SIG-M5 (cell line): ENCODE results near the gene TEF.
A peak's percentile ranks its signal among the peaks of the same experiment; 100 is the strongest.

Experiments used
- DNase-seq: peaks from one replicate; lab custom pipeline; 2025; lab: John Stamatoyannopoulos, UW

TEF gene

GRCh38 chr22:41381329-41382097, at the start of gene TEF:
TEF (plus strand) TSS chr22:41381942; CDS start chr22:41382045, 103 bp downstream.
- peak; percentile 95 for DNase-seq

- no peak for DNase-seq
Observed at GRCh38 chr22:41332217-41332939, 49.4 kb upstream of the TEF start.

- no peak for DNase-seq
Observed at GRCh38 chr22:41333806-41334205, 47.9 kb upstream of the TEF start.

- DNase-seq: no peak
Observed at GRCh38 chr22:41334215-41334614, 47.5 kb upstream of the TEF start.

DNA sequence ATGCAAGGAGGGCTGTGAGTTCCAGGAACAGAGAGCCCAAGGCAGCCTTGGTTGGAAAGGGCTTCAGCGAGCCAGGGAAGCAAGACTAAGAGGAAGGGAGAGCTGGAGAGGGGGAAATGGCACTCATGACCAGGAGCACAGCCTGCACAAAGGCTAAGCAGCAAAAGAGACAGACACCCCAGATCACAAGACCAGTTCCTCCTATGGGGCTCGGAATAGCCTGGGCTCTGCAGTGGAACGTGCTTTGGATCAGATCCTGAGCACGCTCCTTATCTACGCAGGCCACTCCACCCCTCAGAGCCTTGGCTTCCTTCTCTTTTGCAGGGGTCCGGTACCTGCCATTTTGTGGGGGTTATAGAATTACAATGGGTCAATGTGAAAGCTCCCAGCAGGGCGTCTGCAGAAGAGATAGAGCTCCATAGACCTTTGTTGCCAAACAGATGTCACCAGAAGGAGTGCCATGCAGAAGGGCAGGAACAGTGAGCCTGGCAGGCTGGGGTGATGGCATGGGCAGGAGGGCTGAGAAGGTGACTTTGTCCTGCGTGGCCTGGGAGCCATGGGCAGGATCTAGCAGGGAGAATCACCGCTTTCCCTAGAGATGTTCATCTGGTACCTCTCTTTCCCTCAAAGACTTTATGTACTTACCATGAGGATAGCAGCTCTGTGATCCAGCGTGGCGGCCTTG, 46.6 kb upstream of the TEF start:
- no peak for DNase-seq

DNA sequence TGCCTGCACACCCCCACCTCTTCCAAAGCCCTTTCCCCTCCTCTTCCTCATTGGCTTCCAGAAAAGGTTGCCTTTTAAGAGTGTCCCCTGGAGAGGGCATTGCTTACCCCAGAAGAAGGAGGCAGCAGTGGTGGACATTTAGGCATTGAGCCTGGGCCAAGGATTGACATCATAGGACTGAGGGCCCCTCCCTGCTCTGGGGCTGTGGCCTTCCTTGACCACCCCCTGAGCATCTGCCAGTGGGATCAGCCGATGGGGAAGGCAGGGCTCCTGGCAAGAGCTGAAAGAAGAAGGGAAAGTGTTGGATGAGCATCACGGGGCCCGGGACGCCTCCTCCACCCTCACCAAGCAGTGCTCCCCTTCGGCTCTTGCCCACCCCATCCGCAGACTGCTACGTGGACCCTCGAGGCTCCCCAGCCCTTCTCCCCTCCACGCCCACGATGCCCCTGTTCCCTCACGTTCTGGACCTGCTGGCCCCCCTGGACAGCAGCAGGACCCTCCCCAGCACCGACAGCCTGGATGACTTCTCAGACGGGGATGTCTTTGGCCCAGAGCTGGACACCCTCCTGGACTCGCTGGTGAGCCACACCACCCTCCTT, 43.0 kb upstream of the TEF start:
- DNase-seq: no peak

- DNase-seq: no peak
Observed at GRCh38 chr22:41339823-41340222, 41.9 kb upstream of the TEF start.

DNA sequence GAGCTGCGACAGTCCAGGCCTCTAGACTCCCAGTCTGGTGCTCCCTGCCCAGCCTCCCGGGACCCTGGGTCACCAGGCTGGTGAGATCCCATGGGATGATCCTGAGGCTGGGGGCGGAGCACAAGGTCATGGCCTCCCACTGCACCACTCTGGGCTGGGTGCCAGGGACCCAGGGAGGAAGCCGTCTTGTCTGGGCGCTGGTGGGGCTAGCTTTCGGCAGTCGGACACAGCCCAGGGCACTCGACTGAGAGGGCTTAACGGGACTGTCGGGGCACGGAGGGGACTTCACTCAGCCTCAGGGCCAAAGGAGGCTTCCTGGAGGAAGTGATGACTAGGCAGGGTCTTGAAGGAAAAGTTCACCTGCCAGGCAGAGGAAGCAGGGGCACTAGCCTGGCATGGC, 41.4 kb upstream of the TEF start:
- no peak for DNase-seq

DNA sequence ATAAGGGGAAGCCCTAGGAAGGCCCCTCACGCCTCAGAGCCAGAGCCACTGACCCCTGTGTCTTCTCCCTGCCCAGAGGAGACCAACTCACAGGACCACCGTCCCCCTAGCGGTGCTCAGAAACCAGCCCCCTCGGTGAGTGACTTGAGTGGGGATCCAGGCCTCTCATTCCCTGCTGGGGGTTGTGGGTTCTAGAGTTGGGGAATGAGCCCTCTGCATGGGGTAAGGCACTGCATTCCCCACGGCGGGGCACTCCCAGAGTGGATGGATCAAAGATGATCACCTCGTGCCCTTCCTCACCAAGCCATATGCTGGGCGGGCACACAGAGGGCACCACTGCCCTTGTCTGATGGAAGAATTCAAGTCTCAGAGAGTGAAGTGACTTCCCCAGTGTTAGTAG, 40.7 kb upstream of the TEF start:
- DNase-seq: no peak

DNA sequence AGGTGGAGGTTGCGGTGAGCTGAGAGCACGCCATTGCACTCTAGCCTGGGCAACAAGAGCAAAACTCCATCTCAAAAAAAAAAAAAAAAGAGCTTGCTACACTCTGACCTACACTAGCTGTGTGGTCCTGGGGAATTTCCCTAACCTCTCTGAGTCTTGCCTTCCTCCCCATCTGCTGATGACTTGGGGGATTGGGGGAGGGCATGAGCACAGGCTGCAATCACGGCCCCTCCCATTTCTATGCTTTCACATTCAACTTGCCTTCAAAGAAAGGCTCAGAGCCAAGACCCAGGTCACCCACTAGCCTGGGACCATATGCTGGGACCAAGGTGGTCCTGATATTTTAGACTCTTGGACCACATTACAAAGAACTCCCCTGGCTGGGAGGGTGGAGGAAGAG, 39.8 kb upstream of the TEF start:
- DNase-seq: no peak

- no peak for DNase-seq
Observed at GRCh38 chr22:41343300-41343699, 38.4 kb upstream of the TEF start.

DNA sequence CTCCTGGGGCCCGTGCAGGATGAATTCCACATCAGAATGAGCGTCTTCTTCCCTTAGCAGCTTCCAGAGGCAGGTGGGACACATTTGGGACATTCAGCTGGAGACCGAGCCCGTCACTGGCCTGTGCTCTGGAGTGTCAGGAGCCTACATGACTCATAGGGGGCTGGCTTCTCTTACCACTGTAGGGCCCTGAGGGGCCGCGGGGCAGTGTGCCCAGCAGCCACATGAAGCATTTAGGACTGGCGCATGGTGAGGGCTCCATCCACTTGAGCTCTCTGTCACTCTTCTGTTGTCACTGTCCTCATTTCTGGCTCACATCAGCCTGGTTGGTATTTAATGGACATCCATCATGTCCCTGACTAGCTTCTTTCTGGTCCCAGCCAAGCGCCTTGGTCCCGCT, 38.0 kb upstream of the TEF start:
- DNase-seq: no peak

DNA sequence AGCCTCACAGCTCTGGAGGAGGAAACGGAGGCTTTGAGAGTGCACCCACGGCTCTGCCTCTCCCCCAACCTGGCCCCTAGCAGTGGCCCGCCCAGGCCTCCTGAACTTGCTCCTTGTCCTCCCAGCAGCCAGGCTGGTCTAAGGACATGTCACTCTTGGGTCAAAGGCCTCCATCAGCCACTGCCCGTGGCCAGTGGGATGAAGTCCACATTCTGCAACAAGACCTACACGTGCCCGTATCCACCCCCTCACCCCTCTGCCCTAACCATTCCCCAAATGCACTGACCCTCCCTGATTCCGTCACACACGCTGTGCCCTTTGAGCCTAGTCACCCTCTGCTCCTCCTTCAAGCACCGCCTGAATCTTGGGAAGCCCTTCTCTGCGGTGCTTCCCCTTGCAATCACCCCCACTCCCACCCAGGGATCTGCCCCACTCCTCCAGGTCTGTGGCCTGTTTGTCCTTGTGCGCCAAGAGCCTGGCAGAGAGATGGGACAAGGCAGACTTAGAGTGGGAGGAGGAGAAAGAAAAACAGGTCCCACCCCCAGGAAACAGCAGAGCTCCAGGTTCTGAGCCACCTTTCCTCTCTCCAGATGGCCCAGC, 37.5 kb upstream of the TEF start:
- no peak for DNase-seq

GRCh38 chr22:41345807-41346335, 35.9 kb upstream of the TEF start:
- no peak for DNase-seq

- DNase-seq: no peak
Observed at GRCh38 chr22:41347066-41347859, 34.5 kb upstream of the TEF start.

DNA sequence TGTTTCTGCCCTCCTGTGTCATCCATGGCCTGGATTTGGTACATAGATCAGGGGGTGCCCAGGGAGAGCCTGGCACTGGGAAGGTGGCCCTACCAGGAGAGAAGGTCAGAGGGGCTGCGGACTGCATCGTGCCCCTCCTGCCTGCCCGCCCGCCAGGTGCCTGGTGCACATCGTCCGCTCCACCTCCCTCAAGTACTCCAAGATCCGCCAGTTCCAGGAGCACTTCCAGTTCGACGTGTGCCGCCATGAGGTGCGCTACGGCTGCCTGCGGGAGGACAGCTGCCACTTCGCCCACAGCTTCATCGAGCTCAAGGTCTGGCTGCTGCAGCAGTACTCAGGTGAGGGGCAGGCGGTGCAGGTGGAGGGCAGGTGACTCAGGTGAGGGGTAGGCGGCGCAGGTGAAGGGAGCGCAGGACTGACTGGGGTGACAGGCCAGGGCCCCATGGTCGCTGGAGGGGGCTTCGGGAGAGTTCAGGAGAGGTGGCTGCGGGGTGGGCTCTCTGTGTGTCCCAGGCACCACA, 32.7 kb upstream of the TEF start:
- DNase-seq: no peak

GRCh38 chr22:41350087-41350486, 31.7 kb upstream of the TEF start:
- no peak for DNase-seq

DNA sequence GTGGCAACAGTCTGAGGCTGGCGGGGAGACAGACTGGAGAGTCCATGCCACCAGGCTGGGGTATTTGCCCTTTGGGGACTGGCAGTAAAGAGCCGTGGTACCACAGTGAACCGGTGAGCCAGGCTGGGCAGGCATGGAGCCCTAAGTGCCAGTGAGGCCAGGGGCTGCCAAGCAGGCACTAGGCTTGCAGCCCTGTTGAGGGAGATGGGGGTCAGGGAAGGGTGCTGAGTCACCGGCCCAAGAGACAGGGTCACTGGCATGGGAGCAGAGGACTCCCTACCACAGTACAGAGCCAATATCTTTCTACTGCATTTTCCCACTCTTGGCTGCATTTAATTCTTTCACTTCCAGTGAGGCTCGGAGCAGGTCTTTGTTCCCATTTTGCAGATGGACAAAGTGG, 30.7 kb upstream of the TEF start:
- DNase-seq: no peak

- DNase-seq: no peak
Observed at GRCh38 chr22:41352058-41352457, 29.7 kb upstream of the TEF start.

GRCh38 chr22:41353862-41354575, 27.7 kb upstream of the TEF start:
- no peak for DNase-seq
